ENCODE measurements around the gene ARID4A.
"Not testable (repeated sequence)": the region's sequence is repeated elsewhere in the genome, so short reads cannot be mapped to it uniquely, and the experiment has no call there.

ARID4A gene

DNA sequence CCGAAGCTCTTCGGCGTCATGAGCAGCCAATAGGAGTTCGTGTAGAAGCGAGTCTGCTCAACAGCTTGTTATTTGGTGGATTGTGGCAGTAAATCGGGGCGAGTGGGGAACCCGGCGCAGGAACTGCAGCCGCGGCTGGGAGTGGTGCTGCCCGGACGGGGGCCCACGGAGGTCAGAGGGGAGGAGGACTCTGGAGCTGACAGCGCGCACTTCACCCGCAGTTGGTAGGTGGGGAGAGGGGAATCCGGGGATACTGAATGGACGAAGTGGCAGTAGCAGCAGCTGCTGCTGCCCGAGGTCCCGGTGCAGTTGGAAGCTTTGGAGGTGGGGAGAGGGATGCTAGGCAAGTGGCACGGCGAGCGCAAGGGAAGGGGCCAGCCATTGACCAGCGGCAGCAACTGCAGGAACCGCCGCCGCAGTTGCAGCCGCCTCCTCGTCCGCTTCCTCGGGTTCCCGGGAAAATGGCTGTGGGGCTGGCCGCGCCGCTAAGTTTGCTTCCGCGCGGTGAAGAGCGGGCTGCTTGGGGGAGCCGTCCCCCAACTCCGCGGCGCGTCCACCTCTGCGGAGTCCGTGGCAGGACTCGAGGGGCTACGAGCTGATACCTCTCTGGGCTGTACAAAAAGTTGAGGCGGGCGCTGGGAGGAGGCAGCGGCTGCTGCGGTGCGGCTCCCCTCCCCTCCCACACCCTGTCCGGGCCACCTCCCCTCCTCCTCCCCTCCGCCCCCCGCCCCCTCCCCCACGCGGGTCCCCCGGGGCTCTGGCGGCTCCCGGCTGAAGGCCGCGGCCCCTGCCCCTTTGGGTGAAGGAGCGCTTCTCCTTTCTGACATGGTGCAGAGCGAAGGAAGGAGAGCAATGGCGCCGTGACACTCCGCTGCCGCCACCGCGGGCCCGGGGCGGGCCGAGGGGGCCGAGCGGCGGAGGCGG, at the start of gene ARID4A:
Gene ARID4A (plus strand): TSS at position 79 of the 924 bp plus-strand sequence. CDS start 1,300 bp downstream, outside the sequence.
- peak; percentile 93 for DNase-seq

DNA sequence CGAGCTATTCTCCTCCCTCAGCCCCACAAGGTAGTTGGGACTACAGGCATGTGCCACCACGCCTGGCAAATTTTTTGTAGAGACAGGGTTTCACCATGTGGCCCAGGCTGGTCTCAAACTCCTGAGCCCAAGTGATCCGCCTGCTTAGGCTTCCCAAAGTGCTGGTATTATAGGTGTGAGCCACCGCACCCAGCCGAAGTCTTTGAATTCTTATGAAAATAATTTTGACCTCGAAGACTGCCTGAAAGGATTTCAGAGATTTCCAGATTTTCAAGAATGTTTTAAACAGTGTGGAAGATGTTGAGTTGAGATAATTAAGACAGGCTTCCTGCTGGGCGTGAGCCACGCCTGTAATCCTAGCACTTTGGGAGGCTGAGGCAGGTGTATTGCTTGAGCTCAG, 48.7 kb upstream of the ARID4A start:
- DNase-seq, result no peak

- DNase-seq, result no peak
These were observed 40.2 kb upstream of the ARID4A start for GRCh38 chr14:58258156-58258555.

DNA sequence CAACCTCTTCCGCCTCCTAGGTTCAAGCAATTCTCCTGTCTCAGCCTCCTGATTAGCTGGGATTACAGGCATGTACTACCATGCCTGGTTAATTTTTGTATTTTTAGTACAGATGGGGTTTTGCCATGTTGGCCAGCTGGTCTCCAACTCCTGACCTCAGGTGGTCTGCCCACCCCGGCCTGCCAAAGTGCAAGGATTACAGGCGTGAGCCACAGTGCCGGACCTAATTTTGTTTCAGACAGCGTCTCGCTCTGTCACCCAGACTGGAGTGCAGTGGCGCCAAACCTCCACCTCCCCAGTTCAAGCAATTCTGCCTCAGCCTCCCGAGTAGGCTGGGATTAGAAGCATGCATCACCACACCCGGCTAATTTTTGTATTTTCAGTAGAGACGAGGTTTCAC, 36.4 kb upstream of the ARID4A start:
- not testable (repeated sequence) for DNase-seq

GRCh38 chr14:58265401-58265800, 33.0 kb upstream of the ARID4A start:
- DNase-seq, result no peak

DNA sequence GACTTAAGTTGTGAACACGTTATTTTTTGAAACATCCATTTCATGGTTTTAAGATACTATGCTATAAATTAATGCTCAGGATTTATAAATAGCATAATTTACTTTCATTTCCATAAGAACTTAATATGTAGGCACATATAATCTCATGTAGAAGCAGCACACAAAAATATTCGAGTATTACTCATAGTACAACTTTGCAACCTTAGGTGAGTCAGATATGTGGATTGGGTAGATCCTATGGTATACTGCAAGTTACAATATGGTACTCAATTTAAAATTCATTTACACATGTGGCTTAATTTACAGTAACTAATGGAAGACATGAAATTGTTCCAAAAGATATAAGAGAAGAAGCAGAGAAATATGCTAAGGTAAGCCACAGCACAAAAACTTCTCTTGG, 27.7 kb upstream of the ARID4A start:
- no peak for DNase-seq

DNA sequence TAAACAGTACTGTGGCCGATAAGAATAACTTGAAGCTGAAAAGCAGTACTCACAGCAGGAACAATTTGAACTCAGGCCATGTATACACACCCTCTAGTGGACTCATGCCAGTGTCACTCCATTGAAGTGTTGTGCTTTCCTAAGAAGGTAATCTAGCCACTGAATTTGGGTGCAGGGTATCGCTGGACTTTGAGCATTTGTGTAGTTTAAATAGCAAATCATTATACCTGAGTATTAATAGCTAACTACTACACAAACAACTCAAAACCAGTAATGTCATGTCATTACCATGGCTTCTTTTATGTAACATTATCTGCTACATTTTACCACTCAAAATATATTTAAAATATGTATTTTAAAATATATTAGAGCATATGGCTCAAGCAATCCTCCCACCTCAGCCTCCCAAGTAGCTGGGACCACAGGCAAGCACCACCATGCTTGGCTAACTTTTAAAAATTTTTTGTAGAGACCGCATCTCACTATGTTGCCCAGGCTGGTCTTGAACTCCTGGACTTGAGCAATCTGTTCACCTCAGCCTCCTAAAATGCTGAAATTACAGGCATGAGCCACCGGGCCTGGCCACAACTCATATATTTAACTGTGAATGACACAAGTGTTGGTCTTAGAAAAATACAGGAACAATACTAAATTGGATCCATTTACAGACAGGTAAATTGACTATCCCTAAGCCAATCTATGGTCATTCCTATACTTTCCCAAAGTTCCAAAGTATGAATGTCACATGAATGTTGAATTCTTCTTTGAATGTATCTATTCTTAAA, 25.6 kb upstream of the ARID4A start:
- DNase-seq, result no peak

DNA sequence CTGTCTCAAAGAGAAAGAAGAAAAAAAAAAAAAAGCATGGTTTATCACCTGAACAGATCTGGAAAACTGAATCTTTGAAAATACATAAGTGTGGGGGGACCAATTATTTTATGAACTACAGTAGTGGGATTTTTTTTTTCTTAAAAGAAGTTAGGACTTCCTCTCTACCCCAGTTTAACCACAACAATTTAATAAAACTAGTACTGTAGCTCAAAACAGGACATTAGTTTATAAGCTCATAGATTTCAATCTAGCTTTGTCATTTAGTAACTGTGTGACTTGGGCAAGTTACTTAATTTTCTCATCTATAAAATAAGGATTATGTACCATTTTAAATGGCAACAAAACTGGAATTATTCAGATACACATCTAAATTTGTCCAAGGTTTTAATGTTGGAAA, 23.5 kb upstream of the ARID4A start:
- DNase-seq, result no peak

- DNase-seq, result no peak
These were observed 22.7 kb upstream of the ARID4A start for GRCh38 chr14:58275527-58276190.

- DNase-seq, result no peak
These were observed 22.1 kb upstream of the ARID4A start for GRCh38 chr14:58276208-58276607.

DNA sequence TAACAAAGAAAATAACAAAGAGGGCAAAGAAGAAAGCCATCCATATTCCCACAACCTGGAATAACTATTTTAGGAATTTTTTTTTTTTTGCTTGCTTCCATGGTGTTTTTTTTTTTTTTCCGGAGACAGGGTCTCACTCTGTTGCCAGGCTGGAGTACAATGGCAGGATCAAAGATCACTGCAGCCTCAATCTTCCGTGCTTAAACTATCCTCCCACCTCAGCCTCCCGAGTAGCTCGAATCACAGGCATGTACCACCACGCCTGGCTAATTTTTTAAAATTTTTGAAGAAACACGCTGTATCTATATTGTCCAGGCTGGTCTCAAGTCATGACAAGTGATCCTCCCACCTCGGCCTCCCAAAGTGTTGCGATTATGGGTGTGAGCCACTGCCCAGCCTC, 20.2 kb upstream of the ARID4A start:
- DNase-seq, result no peak

GRCh38 chr14:58280954-58281787, 17.2 kb upstream of the ARID4A start:
- DNase-seq, result no peak

DNA sequence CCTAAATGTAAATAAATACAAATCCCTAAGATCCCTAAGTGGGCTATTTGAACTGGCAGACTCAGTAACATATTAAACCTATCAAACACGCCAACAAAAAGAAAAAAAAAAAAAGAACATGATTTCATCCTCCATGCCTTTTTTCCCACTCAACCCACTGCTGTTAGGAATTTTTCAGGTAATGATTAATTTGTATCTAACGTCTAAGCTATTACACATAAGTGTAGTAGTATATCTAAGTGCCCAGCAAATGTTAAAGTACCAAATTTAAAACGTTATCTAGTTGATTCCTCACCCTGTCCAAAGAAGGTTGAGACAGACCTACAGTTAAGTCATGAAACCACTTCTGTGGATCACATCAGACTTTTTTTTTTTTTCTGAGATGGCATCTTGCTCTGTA, 16.4 kb upstream of the ARID4A start:
- no peak for DNase-seq

DNA sequence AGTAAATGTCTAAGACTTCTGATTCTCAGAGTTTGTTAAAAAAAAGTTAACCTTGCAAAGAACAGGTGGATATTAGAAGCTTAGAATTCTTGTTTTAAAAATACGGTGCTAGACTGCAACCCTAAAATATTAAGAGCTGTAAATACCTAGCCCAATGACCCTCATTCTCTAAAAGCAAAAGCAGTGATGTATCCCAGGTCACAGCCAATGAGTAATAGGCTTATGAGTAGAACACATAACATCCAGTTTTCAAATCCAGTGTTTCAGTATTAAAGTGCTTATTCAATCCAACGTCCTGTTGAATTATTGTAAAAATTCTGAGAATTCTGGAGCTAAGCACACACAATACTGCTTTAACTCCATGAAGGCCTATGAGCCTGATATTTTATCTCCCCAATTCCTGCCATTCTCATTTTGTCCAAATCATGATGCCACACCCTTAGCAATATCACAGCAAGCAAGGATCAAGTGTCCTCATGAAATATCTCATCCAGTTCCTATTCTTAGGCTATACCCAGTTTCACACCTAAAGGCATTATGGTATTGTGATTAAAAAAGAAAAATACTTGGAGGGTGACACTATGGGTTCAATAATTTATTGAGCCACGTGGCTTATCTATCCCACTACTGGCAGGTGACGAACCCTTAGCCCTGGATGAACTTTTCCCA, 15.3 kb upstream of the ARID4A start:
- no peak for DNase-seq

DNA sequence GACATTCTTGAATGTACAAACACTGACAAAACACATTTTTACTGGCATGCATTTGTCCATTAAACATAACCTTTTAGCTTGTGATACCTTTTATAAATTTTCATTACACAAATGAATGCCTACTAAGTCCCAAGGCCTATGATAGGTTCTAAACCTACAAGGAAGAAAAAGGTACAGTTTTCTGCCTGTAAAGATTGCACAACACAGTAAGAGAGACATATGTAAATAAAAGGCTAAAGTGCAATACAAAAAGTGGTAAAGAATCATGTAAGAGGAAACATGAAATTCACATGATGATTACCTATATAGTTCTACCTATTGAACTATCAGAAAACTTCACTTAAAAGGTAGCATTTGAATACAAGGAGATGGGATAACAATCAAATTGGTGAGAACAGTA, 14.6 kb upstream of the ARID4A start:
- no peak for DNase-seq

DNA sequence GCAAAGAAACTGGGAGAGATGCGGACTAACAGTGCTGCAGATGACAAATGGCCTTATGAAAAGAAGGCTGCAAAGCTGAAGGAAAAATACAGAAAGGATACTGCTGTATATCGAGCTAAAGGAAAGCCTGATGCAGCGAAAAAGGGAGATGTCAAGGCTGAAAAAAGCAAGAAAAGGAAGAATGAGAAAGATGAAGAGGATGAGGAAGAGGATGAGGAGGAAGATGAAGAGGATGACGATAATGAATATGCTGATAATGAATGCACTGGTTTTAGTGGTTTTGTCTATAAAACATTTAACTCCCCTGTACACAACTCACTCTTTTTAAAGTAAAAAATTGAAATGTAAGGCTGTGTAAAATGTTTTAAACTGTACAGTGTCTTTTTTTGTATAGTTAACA, 13.2 kb upstream of the ARID4A start:
- no peak for DNase-seq

DNA sequence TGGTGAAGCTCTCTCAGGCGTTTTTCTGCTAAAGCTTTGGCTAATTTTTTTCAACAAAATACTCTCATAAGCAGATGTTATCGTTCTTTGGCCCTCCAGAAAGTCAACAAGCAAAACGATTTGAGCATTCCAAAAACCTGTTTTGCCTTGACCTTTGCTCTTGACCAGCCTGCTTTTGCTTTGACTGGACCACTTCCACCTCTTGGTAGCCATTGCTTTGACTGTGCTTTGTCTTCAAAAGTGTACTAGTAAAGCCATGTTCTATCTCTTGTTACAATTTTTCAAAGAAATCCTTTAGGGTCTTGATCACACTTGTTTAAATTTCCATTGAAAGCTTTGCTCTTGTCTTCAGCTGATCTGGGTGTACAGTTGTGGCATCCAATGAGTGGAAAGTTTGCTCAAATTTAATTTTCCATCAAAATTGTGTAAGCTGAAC, 10.7 kb upstream of the ARID4A start:
- DNase-seq, result no peak

DNA sequence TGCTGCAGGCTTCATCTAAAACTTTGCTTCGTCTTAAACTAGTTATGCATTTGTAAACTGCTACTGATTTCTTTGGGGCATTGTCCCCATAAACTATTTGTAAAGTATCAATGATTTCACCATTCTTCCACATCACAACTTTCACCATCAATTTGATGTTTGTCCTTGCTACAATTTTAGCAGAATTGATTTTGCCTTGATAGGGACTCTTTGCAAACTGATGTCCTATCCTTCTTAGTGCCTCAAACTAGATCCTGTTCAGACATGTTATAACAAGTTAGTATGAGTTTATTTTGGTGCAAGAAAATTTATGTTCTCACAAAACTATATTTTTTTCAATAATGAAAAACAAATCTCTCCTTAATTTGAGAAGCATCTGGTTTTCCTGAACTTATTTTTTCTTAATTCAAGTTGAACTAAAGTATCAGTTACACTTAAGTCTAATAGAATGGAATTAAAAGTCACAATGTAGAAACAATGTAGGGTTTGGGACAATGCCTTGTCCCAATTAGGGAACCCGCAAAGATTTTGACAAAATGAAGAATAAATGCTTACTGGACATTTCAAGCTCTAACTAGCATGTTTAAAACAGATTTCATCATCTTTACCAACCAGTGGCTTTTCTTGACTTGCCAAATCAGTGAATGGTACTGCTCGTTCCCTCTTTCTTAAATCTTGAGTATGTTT, 10.1 kb upstream of the ARID4A start:
- no peak for DNase-seq

- no peak for DNase-seq
These were observed 6.7 kb upstream of the ARID4A start for GRCh38 chr14:58291646-58292045.

DNA sequence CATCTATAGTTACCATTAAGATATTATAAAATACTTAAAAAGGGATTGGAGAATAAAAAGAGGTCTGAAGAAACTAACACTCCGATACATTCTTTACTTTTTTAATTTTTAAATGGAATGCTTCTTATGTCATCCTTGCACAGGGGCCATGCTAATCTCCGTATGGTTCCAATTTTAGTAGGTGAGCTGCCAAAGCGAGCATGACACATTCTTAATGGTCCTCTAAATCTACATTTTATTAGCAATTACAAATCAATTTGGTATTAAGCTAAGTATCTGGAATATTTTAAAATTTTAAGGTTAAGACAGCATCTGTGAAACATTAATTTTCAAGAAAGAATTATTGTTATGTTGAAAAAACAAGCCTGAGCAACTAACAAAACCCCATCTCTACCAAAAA, 6.2 kb upstream of the ARID4A start:
- no peak for DNase-seq

DNA sequence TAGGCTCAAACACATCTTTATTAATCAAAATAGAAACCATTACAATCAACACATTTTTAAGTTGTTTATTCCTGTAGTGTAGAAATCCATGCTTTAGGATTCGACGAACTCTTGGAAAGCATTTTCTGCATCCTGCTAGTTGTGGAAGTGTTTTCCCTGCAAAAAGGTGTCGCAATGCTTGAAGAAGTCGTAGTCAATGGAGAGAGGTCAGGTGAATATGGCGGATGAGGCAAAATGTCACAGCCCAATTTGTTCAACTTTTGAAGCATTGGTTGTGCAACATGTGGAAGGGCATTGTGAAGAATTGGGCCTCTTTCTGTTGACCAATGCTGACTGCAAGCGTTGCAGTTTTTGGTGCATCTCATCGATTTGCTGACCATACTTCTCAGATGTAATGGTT, 4.2 kb upstream of the ARID4A start:
- no peak for DNase-seq
